B cell (primary cell): ENCODE results near the gene CSNK2A2. TPM values are rescaled to one million over a fixed set of nuclear protein-coding genes. Genes with fewer than 3 reads are reported as not detected.

Experiments
- ATAC-seq: fragments of 200-7000 bp; cut with Tn5 transposase; one replicate; pipeline ENCODE4 v1.10.0; 2021; ENCODE audit warnings: low read depth, mild to moderate bottlenecking, moderate number of reproducible peaks, moderate library complexity
- CTCF ChIA-PET: fragments of 350-600 bp; sonication (Branson Sonifier 250); formaldehyde crosslinking; loops from one replicate; lab custom pipeline; 2021; ENCODE audit warnings: antibody characterized with exemption, inconsistent platforms; lab: Charles Lee
- POLR2A ChIA-PET: fragments of 350-600 bp; sonication (Branson Sonifier 250); formaldehyde crosslinking; loops from one replicate; lab custom pipeline; 2021; ENCODE audit warnings: antibody characterized with exemption; lab: Charles Lee
- DNase-seq: peaks from one replicate; pipeline ENCODE4 v3.0.0; 2013
- H2AFZ ChIP-seq: 2 replicates; pipeline ENCODE4 v1.6.1; 2012; ENCODE audit warnings: mild to moderate bottlenecking, low read depth, low read length; ENCODE audit not compliant: insufficient read depth, poor library complexity, severe bottlenecking
- H3K27ac ChIP-seq, 2 donors: 1 replicate in 1 of 2; 2 replicates in 1 of 2; pipeline ENCODE4 v1.5.1; 2012 to 2013; ENCODE audit warnings: low read length in 2 of 2, mild to moderate bottlenecking in 2 of 2, moderate library complexity in 1 of 2
- H3K27me3 ChIP-seq, 4 experiments: fragments of 200-600 bp in 1 of 4; sonication (generic) in 1 of 4; replicated peaks in 1 of 4; 1 replicate in 2 of 4; 2 replicates in 2 of 4; pipeline versions ENCODE4 v1.6.1 to v1.7.0; 2013 to 2016; ENCODE audit warnings: low read length in 3 of 4, mild to moderate bottlenecking in 2 of 4, mixed read lengths in 1 of 4, moderate library complexity in 1 of 4; ENCODE audit not compliant: insufficient read depth in 4 of 4, control insufficient read depth in 3 of 4; ENCODE audit errors: control extremely low read depth in 1 of 4
- H3K36me3 ChIP-seq, 2 experiments: replicated peaks in 1 of 2; 1 replicate in 1 of 2; 2 replicates in 1 of 2; pipeline versions ENCODE4 v1.6.1 to v1.7.1; 2013; ENCODE audit warnings: low read length in 1 of 2; ENCODE audit not compliant: insufficient read depth in 2 of 2, control insufficient read depth in 1 of 2; ENCODE audit errors: control extremely low read depth in 1 of 2, extremely low read depth in 1 of 2
- H3K4me1 ChIP-seq, 2 donors: fragments of 200-600 bp in 1 of 2; sonication (generic) in 1 of 2; 1 replicate in 1 of 2; 2 replicates in 1 of 2; pipeline versions ENCODE4 v1.5.1 to v1.6.1; 2013 to 2017; ENCODE audit warnings: low read length in 2 of 2; ENCODE audit not compliant: control insufficient read depth in 2 of 2, insufficient read depth in 2 of 2
- H3K4me2 ChIP-seq: replicated peaks from 2 replicates; pipeline ENCODE3; 2012; ENCODE audit warnings: mild to moderate bottlenecking, low read depth, low read length; ENCODE audit not compliant: poor library complexity, severe bottlenecking
- H3K4me3 ChIP-seq, 5 experiments: fragments of 200-600 bp in 1 of 5; sonication (generic) in 1 of 5; 1 replicate in 3 of 5; 2 replicates in 2 of 5; pipeline versions ENCODE4 v1.5.1 to v1.7.0; 2011 to 2016; ENCODE audit warnings: low read length in 4 of 5, mild to moderate bottlenecking in 4 of 5, low read depth in 2 of 5, control low read depth in 1 of 5, moderate library complexity in 1 of 5; ENCODE audit not compliant: insufficient read depth in 1 of 5; ENCODE audit errors: control extremely low read depth in 1 of 5, extremely low read depth in 1 of 5
- H3K79me2 ChIP-seq: fragments of 200-600 bp; sonication (generic); one replicate; pipeline ENCODE4 v1.6.0; 2016; ENCODE audit warnings: low read length; ENCODE audit not compliant: control insufficient read depth, insufficient read depth
- H3K9ac ChIP-seq: fragments of 200-600 bp; sonication (generic); 2 replicates; pipeline ENCODE4 v1.6.1; 2017; ENCODE audit warnings: mild to moderate bottlenecking, low read length, moderate library complexity
- H3K9me3 ChIP-seq, 3 donors: one replicate each; pipeline versions ENCODE4 v1.6.1 to v1.7.1; 2013; ENCODE audit warnings: low read length in 2 of 3; ENCODE audit not compliant: control insufficient read depth in 2 of 3, insufficient read depth in 1 of 3; ENCODE audit errors: control extremely low read depth in 1 of 3
- H4K20me1 ChIP-seq: 2 replicates; pipeline ENCODE4 v1.6.0; 2012; ENCODE audit warnings: mild to moderate bottlenecking, low read length; ENCODE audit not compliant: insufficient read depth, control insufficient read depth, poor library complexity, severe bottlenecking
- H3K27ac Mint-ChIP-seq: one replicate; pipeline ENCODE4 v1.8.0; 2021; ENCODE audit warnings: mixed read lengths
- H3K27me3 Mint-ChIP-seq: one replicate; pipeline ENCODE4 v1.8.0; 2021; ENCODE audit warnings: mixed read lengths
- H3K4me1 Mint-ChIP-seq: one replicate; pipeline ENCODE4 v1.8.0; 2021; ENCODE audit warnings: mixed read lengths
- H3K4me3 Mint-ChIP-seq: one replicate; pipeline ENCODE4 v1.8.0; 2021; ENCODE audit warnings: mixed read lengths
- H3K9me3 Mint-ChIP-seq: one replicate; pipeline ENCODE4 v1.8.0; 2022; ENCODE audit warnings: mixed read lengths; ENCODE audit not compliant: insufficient read depth
- EZH2 ChIP-seq: IDR thresholded peaks from 2 replicates; pipeline ENCODE4 v1.6.1; 2012; ENCODE audit warnings: borderline replicate concordance, low read depth, mild to moderate bottlenecking, moderate library complexity, low read length; ENCODE audit not compliant: insufficient read depth, poor library complexity, severe bottlenecking
- WGBS: methylation state at CpG from one replicate; pipeline ENCODE4 v1.1.5; 2013; ENCODE audit warnings: missing lambda C conversion rate; ENCODE audit not compliant: insufficient coverage; 5-methylcytosine and 5-hydroxymethylcytosine counted together
- intact Hi-C: fragments of 100-400 bp; cut with micrococcal nuclease; formaldehyde crosslinking; loops from one replicate; pipeline ENCODE4 v1.10.0; 2022
- polyA plus RNA-seq: library from polyadenylated mRNA; depleted of rRNA; stranded (reverse); fragments of >200 nt; gene quantifications from 2 replicates; pipeline ENCODE4 v1.2.3, GENCODE V29; 2012
- small RNA-seq: library from RNA; depleted of rRNA; stranded (forward); fragments of <200 nt; gene quantifications from one replicate; pipeline ENCODE3, GENCODE V24; 2012; ENCODE audit warnings: low replicate concordance, low read depth; ENCODE audit not compliant: insufficient read length
- total RNA-seq, 2 donors: library from RNA; stranded (reverse); fragments of 120-200 nt in 1 of 2; gene quantifications; 1 replicate in 1 of 2; 2 replicates in 1 of 2; pipeline versions ENCODE4 v1.2.3 to v1.2.4, GENCODE V29; 2013 to 2022
- TF ChIP-seq, protein P1 (sequence below): fragments of 200-600 bp; IDR thresholded peaks from one replicate; pipeline ENCODE4 v1.8.0; 2022; ENCODE audit warnings: antibody characterized with exemption, mild to moderate bottlenecking

CSNK2A2 gene
- total and polyA plus RNA-seq, 2 donors (not counting 1 experiment from before 2014, with no cell fraction given): 21.3 to 69.4 TPM

DNA sequence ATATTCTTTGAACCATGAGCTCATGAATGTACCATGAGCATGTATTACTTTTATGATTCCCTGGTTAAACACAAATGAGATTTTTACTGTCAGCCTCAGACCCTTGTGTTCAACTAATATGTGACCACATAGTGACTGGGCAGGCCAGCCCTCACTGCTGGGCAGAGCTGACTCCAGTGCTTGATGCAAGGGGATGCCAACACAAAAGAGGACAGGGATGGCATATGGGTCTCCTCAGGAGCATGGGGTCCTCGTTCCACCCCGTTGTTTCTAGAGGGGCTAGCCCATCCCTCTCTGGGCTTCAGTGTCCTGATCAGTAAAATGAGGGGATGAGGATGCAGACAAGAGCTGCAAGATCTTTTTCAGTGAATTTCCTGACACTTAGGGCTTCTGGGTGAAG lies 88.0 kb downstream of the CSNK2A2 start:
- no peaks in the 10 kb centered on the region for H3K9me3 Mint-ChIP-seq
- no peaks in the 10 kb centered on the region for H3K79me2 ChIP-seq
- no peak overlapping the region for H3K27ac Mint-ChIP-seq
- no peaks in the 10 kb centered on the region for H3K27me3 Mint-ChIP-seq
- H3K4me1 ChIP-seq: peaks cover 5 to 10% of the 10 kb centered on the region in 2 donors
- no peak for DNase-seq
- peaks cover 5 to 11% of the 10 kb centered on the region in 2 experiments for H3K36me3 ChIP-seq
- intact Hi-C loops: no loop called here
- H3K9me3 ChIP-seq: no peaks in the 10 kb centered on the region
- ChIA-PET CTCF (interaction anchor here (1.0 kb wide), 1 partner anchor 17 kb away, joined by 3 read pairs; no protein-coding TSS in a partner anchor), POLR2A (no interaction called here)
- no peak overlapping the region for H3K4me2 ChIP-seq
- no peak overlapping the region for H3K4me3 ChIP-seq
- 93% methylated on average over 2 of the region's 2 CpGs for WGBS
- H4K20me1 ChIP-seq: no peaks in the 10 kb centered on the region
- peaks cover 12% of the 10 kb centered on the region for H3K4me1 Mint-ChIP-seq
- H3K9ac ChIP-seq: no peak overlapping the region
- no peak overlapping the region for H3K4me3 Mint-ChIP-seq
- ATAC-seq: no peak
- H3K27me3 ChIP-seq: no peaks in the 10 kb centered on the region
- TF ChIP-seq, protein P1, sequence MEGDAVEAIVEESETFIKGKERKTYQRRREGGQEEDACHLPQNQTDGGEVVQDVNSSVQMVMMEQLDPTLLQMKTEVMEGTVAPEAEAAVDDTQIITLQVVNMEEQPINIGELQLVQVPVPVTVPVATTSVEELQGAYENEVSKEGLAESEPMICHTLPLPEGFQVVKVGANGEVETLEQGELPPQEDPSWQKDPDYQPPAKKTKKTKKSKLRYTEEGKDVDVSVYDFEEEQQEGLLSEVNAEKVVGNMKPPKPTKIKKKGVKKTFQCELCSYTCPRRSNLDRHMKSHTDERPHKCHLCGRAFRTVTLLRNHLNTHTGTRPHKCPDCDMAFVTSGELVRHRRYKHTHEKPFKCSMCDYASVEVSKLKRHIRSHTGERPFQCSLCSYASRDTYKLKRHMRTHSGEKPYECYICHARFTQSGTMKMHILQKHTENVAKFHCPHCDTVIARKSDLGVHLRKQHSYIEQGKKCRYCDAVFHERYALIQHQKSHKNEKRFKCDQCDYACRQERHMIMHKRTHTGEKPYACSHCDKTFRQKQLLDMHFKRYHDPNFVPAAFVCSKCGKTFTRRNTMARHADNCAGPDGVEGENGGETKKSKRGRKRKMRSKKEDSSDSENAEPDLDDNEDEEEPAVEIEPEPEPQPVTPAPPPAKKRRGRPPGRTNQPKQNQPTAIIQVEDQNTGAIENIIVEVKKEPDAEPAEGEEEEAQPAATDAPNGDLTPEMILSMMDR: no peak
- TF ChIP-seq EZH2: no peak
- no peak overlapping the region for H2AFZ ChIP-seq
- no peak overlapping the region for H3K27ac ChIP-seq

DNA sequence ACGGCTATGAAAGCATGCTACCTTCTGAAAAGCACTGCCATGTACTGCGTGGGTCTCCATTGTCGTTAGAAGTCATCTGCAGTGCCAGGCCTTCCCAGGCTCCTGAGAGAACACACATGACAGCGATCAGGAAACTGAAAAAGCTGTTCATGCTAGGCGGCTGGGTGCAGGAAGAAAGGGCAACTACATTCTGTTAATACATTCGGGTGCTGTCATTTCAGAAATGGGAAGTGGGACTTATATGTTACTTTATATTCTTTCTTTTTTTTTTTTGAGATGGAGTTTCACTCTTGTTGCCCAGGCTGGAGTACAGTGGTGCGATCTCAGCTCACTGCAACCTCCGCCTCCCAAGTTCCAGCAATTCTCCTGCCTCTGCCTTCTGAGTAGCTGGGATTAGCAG lies 88.6 kb downstream of the CSNK2A2 start:
- TF ChIP-seq EZH2: no peak
- TF ChIP-seq, protein P1: no peak
- Histone ChIP-seq H3K4me1 (peaks cover 5 to 10% of the 10 kb centered on the region in 2 donors), H3K36me3 (peaks cover 5 to 6% of the 10 kb centered on the region in 2 experiments), H3K27ac (no peak overlapping the region), H3K27me3 (no peaks in the 10 kb centered on the region), H3K9ac (no peak overlapping the region), H3K9me3 (no peaks in the 10 kb centered on the region), H3K79me2 (no peaks in the 10 kb centered on the region), H3K4me3 (no peak overlapping the region), H2AFZ (no peak overlapping the region), H3K4me2 (peak overlapping the region; percentile 37), H4K20me1 (no peaks in the 10 kb centered on the region)
- CTCF ChIA-PET: interaction anchor here (1.0 kb wide), 1 partner anchor 18 kb away, joined by 3 read pairs; no protein-coding TSS in a partner anchor
- no peak for ATAC-seq
- intact Hi-C loops: no loop called here
- no peak for DNase-seq
- POLR2A ChIA-PET: no interaction called here
- Mint-ChIP-seq H3K27me3 (no peaks in the 10 kb centered on the region), H3K9me3 (no peaks in the 10 kb centered on the region), H3K27ac (peak overlapping the region; percentile 10), H3K4me3 (no peak overlapping the region), H3K4me1 (peaks cover 12% of the 10 kb centered on the region)
- WGBS: 18% methylated on average over 4 of the region's 8 CpGs

Small RNA genes lying within 50 kb of the gene (small RNA-seq; reads per million reads assigned to genes)
- gene RN7SL645P: not detected

Other genes with a start within 250 kb of the CSNK2A2 start
- not detected in 2 replicates for gene CNGB1, start 227.0 kb downstream of the CSNK2A2 start, total RNA-seq
- not detected in 2 replicates for gene CNGB1, start 227.0 kb downstream of the CSNK2A2 start, polyA plus RNA-seq
- gene ZNF319, start 197.4 kb downstream of the CSNK2A2 start, total RNA-seq: 12.4 and 15.0 TPM in 2 replicates
- gene ZNF319, start 197.4 kb downstream of the CSNK2A2 start, polyA plus RNA-seq: 8.2 and 15.1 TPM in 2 replicates
- 32.8 and 34.4 TPM in 2 replicates for gene USB1, start 196.7 kb downstream of the CSNK2A2 start, total RNA-seq
- gene USB1, start 196.7 kb downstream of the CSNK2A2 start, polyA plus RNA-seq: 24.9 and 37.0 TPM in 2 replicates
- not detected in 2 replicates for gene MMP15, start 172.4 kb downstream of the CSNK2A2 start, total RNA-seq
- not detected in 2 replicates for gene MMP15, start 172.4 kb downstream of the CSNK2A2 start, polyA plus RNA-seq
- gene CFAP20, start 68.7 kb downstream of the CSNK2A2 start, total RNA-seq: 26.1 and 27.3 TPM in 2 replicates
- 45.4 and 62.2 TPM in 2 replicates for gene CFAP20, start 68.7 kb downstream of the CSNK2A2 start, polyA plus RNA-seq
- not detected in 2 replicates for gene PRSS54, start 96.9 kb upstream of the CSNK2A2 start, total RNA-seq
- gene PRSS54, start 96.9 kb upstream of the CSNK2A2 start, polyA plus RNA-seq: not detected in 2 replicates
- gene GINS3, start 194.4 kb upstream of the CSNK2A2 start, total RNA-seq: 2.3 and 2.9 TPM in 2 replicates
- 1.1 TPM in 2 replicates for gene GINS3, start 194.4 kb upstream of the CSNK2A2 start, polyA plus RNA-seq